ENCODE measurements around the gene DGKQ. TPM values are rescaled to one million over a fixed set of nuclear protein-coding genes. Genes with fewer than 3 reads are reported as not detected.

Gene DGKQ
- total and polyA plus RNA-seq, 2 of the 13 experiments (the other 11 are each of a cell fraction or from before 2014, with no cell fraction given), result 4.5 to 7.2 TPM

GRCh38 chr4:1015179-1015578 is 41.8 kb upstream of the DGKQ start (continued):
- TF ChIP-seq SAFB2 (CRISPR knock-in tag; IDR thresholded peaks at IDR 0.05; ENCODE audit: borderline replicate concordance, low read depth) (no peak), ZNF572 (CRISPR knock-in tag; IDR thresholded peaks at IDR 0.05) (0 out of 2 replicates have a peak, but pooled peaks have one; percentile 27), SMYD3 (CRISPR knock-in tag; IDR thresholded peaks at IDR 0.05) (no peak), PHB2 (IDR thresholded peaks at IDR 0.05; ENCODE audit: partially characterized antibody) (no peak), ZNF776 (CRISPR knock-in tag; IDR thresholded peaks at IDR 0.05) (no peak), STAG1 (CRISPR knock-in tag; IDR thresholded peaks at IDR 0.05) (peak; percentile 62), ZBTB43 (CRISPR knock-in tag; conservative IDR thresholded peaks at IDR 0.05) (no peak), NFYB (CRISPR knock-in tag; IDR thresholded peaks at IDR 0.05) (no peak), CBX1 (IDR thresholded peaks at IDR 0.05; ENCODE audit: low read depth) (no peak), SATB2 (CRISPR knock-in tag; IDR thresholded peaks at IDR 0.05) (no peak), ZNF550 (CRISPR knock-in tag; IDR thresholded peaks at IDR 0.05; ENCODE audit: borderline replicate concordance) (no peak), ATF4 (CRISPR knock-in tag; IDR thresholded peaks at IDR 0.05) (no peak), RNF2 (conservative IDR thresholded peaks at IDR 0.05; ENCODE audit: low read depth) (no peak), ZNF780A (CRISPR knock-in tag; IDR thresholded peaks at IDR 0.05) (no peak), KDM2A (CRISPR knock-in tag; IDR thresholded peaks at IDR 0.05; ENCODE audit: borderline replicate concordance, low read depth) (no peak), YY1 (IDR thresholded peaks at IDR 0.05; ENCODE audit: insufficient read depth, insufficient replicate concordance, low read depth, low read length) (peak; percentile 51), ONECUT2 (CRISPR knock-in tag; IDR thresholded peaks at IDR 0.05) (no peak), ZZZ3 (CRISPR knock-in tag; IDR thresholded peaks at IDR 0.05; ENCODE audit: borderline replicate concordance) (no peak), ZBTB7B (CRISPR knock-in tag; IDR thresholded peaks at IDR 0.05) (peak; percentile 28; the same call in 1 of the 2 replicates), ZMAT5 (CRISPR knock-in tag; IDR thresholded peaks at IDR 0.05; ENCODE audit: borderline replicate concordance, low read depth) (no peak), ZBTB44 (CRISPR knock-in tag; IDR thresholded peaks at IDR 0.05) (no peak), MXI1 (IDR thresholded peaks at IDR 0.05; ENCODE audit: borderline replicate concordance, low read depth, low read length) (no peak)
- TF ChIP-seq, protein P1, sequence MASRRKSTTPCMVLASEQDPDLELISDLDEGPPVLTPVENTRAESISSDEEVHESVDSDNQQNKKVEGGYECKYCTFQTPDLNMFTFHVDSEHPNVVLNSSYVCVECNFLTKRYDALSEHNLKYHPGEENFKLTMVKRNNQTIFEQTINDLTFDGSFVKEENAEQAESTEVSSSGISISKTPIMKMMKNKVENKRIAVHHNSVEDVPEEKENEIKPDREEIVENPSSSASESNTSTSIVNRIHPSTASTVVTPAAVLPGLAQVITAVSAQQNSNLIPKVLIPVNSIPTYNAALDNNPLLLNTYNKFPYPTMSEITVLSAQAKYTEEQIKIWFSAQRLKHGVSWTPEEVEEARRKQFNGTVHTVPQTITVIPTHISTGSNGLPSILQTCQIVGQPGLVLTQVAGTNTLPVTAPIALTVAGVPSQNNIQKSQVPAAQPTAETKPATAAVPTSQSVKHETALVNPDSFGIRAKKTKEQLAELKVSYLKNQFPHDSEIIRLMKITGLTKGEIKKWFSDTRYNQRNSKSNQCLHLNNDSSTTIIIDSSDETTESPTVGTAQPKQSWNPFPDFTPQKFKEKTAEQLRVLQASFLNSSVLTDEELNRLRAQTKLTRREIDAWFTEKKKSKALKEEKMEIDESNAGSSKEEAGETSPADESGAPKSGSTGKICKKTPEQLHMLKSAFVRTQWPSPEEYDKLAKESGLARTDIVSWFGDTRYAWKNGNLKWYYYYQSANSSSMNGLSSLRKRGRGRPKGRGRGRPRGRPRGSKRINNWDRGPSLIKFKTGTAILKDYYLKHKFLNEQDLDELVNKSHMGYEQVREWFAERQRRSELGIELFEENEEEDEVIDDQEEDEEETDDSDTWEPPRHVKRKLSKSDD (CRISPR knock-in tag; IDR thresholded peaks at IDR 0.05; ENCODE audit: low read depth), result no peak
- TF ChIP-seq, protein P2, sequence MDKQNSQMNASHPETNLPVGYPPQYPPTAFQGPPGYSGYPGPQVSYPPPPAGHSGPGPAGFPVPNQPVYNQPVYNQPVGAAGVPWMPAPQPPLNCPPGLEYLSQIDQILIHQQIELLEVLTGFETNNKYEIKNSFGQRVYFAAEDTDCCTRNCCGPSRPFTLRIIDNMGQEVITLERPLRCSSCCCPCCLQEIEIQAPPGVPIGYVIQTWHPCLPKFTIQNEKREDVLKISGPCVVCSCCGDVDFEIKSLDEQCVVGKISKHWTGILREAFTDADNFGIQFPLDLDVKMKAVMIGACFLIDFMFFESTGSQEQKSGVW (CRISPR knock-in tag; IDR thresholded peaks at IDR 0.05; ENCODE audit: borderline replicate concordance), result no peak
